Neuronal stem cell (in vitro differentiated cells): ENCODE results near the gene EPO.

ENCODE experiments used
- DNase-seq: peaks from one replicate; pipeline ENCODE4 v3.0.0-alpha.2; 2013; ENCODE audit warnings: low spot score
- H2AFZ ChIP-seq: one replicate; pipeline ENCODE4 v1.6.1; 2013; ENCODE audit warnings: mild to moderate bottlenecking, low read length, inconsistent platforms
- H2AK5ac ChIP-seq: 2 replicates; pipeline ENCODE4 v1.6.1; 2013; ENCODE audit warnings: low read depth, mild to moderate bottlenecking, inconsistent platforms, low read length, moderate library complexity, mixed read lengths
- H2BK120ac ChIP-seq: 2 replicates; pipeline ENCODE4 v1.6.1; 2013; ENCODE audit warnings: low read depth, mild to moderate bottlenecking, inconsistent platforms, low read length, moderate library complexity, mixed read lengths
- H2BK12ac ChIP-seq: one replicate; pipeline ENCODE4 v1.6.1; 2013; ENCODE audit warnings: low read length, inconsistent platforms
- H2BK15ac ChIP-seq: 2 replicates; pipeline ENCODE4 v1.6.1; 2013; ENCODE audit warnings: mild to moderate bottlenecking, low read length, inconsistent platforms, mixed read lengths
- H2BK5ac ChIP-seq: one replicate; pipeline ENCODE4 v1.6.1; 2013; ENCODE audit warnings: inconsistent platforms, mild to moderate bottlenecking, low read length, moderate library complexity
- H3K14ac ChIP-seq: one replicate; pipeline ENCODE4 v1.6.1; 2013; ENCODE audit warnings: low read length, inconsistent platforms
- H3K18ac ChIP-seq: 2 replicates; pipeline ENCODE4 v1.6.1; 2013; ENCODE audit warnings: low read length, inconsistent platforms
- H3K23ac ChIP-seq: 2 replicates; pipeline ENCODE4 v1.6.1; 2013; ENCODE audit warnings: low read depth, mild to moderate bottlenecking, mixed read lengths, low read length, inconsistent platforms; ENCODE audit not compliant: poor library complexity
- H3K27ac ChIP-seq: replicated peaks from 3 replicates; pipeline ENCODE4 v1.5.1; 2013; ENCODE audit warnings: low read length, inconsistent platforms
- H3K27me3 ChIP-seq, 3 experiments: 2 replicates each; pipeline ENCODE4 v1.6.1; 2013; ENCODE audit warnings: low read length in 3 of 3, mild to moderate bottlenecking in 2 of 3, inconsistent platforms in 1 of 3, low read depth in 1 of 3, mixed read lengths in 1 of 3, moderate library complexity in 1 of 3; ENCODE audit not compliant: control insufficient read depth in 3 of 3, insufficient read depth in 3 of 3
- H3K36me3 ChIP-seq, 2 donors: replicated peaks in 1 of 2; 2 replicates each; pipeline ENCODE4 v1.6.1; 2013; ENCODE audit warnings: low read length in 2 of 2; ENCODE audit not compliant: control insufficient read depth in 2 of 2, insufficient read depth in 2 of 2
- H3K4ac ChIP-seq: 2 replicates; pipeline ENCODE4 v1.6.1; 2013; ENCODE audit warnings: inconsistent platforms, mild to moderate bottlenecking, low read length, moderate library complexity
- H3K4me1 ChIP-seq, 2 donors: 1 replicate in 1 of 2; 2 replicates in 1 of 2; pipeline ENCODE4 v1.6.1; 2013; ENCODE audit warnings: low read length in 2 of 2, low read depth in 1 of 2; ENCODE audit not compliant: control insufficient read depth in 2 of 2, insufficient read depth in 1 of 2
- H3K4me2 ChIP-seq: one replicate; pipeline ENCODE4 v1.6.1; 2013; ENCODE audit warnings: mild to moderate bottlenecking, low read length, inconsistent platforms; ENCODE audit not compliant: insufficient read depth, poor library complexity, severe bottlenecking
- H3K4me3 ChIP-seq, 2 donors: 2 replicates each; pipeline ENCODE4 v1.5.1; 2013; ENCODE audit warnings: low read length in 2 of 2, mild to moderate bottlenecking in 2 of 2, inconsistent platforms in 1 of 2, moderate library complexity in 1 of 2
- H3K79me1 ChIP-seq: one replicate; pipeline ENCODE4 v1.6.1; 2013; ENCODE audit warnings: low read depth, mild to moderate bottlenecking, inconsistent platforms, low read length, moderate library complexity
- H3K9ac ChIP-seq: one replicate; pipeline ENCODE4 v1.6.1; 2013; ENCODE audit warnings: mild to moderate bottlenecking, low read depth, low read length, inconsistent platforms; ENCODE audit not compliant: poor library complexity
- H3K9me3 ChIP-seq, 2 donors: replicated peaks in 1 of 2; 2 replicates each; pipeline versions ENCODE3 to v1.6.1; 2013; ENCODE audit warnings: low read length in 2 of 2, mild to moderate bottlenecking in 2 of 2, inconsistent platforms in 1 of 2, low read depth in 1 of 2, mixed read lengths in 1 of 2, moderate library complexity in 1 of 2; ENCODE audit not compliant: control insufficient read depth in 2 of 2, insufficient read depth in 1 of 2
- H4K8ac ChIP-seq: one replicate; pipeline ENCODE4 v1.6.1; 2013; ENCODE audit warnings: low read depth, mild to moderate bottlenecking, inconsistent platforms, low read length, moderate library complexity
- H4K91ac ChIP-seq: one replicate; pipeline ENCODE4 v1.6.1; 2013; ENCODE audit warnings: low read length, low read depth, mild to moderate bottlenecking, inconsistent platforms; ENCODE audit not compliant: poor library complexity
- WGBS, 2 donors: extraction: QIAGEN DNeasy Blood & Tissue Kit; methylation state at CpG; one replicate each; pipeline ENCODE4 v1.1.7; 2013; ENCODE audit warnings: missing lambda C conversion rate in 2 of 2, mixed read lengths in 1 of 2; ENCODE audit not compliant: insufficient read length in 2 of 2, insufficient replicate concordance in 1 of 2; ENCODE audit errors: extremely low coverage in 2 of 2; 5-methylcytosine and 5-hydroxymethylcytosine counted together

EPO gene

DNA sequence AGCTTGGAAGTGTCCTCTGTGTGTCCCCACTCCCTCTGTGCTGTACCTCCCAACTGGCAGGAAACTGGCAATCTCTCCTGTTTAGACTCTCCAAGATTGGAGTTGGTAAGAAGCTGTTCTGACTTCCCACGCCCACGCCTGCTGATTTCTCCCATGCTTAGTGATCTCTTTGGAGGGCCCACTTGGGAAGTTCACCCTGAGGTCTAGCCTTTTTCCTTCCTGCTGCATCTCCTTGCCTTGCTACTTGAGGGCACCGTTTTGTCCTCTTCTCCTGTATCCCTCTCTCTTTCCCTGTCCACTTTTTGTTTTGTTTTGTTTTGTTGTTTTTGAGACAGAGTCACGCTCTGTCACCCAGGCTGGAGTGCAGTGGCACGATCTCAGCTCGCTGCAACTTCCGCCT, 48.5 kb downstream of the EPO start:
- Histone ChIP-seq H2BK120ac (no peak overlapping the region), H2BK5ac (no peak overlapping the region), H3K9ac (no peak overlapping the region), H3K36me3 (no peaks in the 10 kb centered on the region), H3K27ac (no peak overlapping the region), H4K91ac (no peak overlapping the region), H3K4me1 (no peaks in the 10 kb centered on the region), H3K4me2 (no peak overlapping the region), H3K4ac (no peak overlapping the region), H3K79me1 (no peaks in the 10 kb centered on the region), H2BK15ac (no peak overlapping the region), H2AFZ (no peak overlapping the region), H2BK12ac (no peak overlapping the region), H3K23ac (peak overlapping the region; percentile 20), H4K8ac (no peak overlapping the region), H3K27me3 (peaks cover 0 to 20% (median 0%) of the 10 kb centered on the region in 3 experiments), H3K9me3 (peaks cover 0 to 1% of the 10 kb centered on the region in 2 donors), H3K14ac (no peak overlapping the region), H3K18ac (no peak overlapping the region), H3K4me3 (no peak overlapping the region), H2AK5ac (peak overlapping the region; percentile 52)
- no peak for DNase-seq
- WGBS, 2 donors = no CpG with 5 or more reads among the region's 7 CpGs
